H1 (cell line): ENCODE measurements around the gene CDON. TPM values are rescaled to one million over a fixed set of nuclear protein-coding genes. Genes with fewer than 3 reads are reported as not detected.

Experiments used
- CTCF ChIA-PET: fragments of 300-600 bp; sonication (Branson Sonifier 250); formaldehyde crosslinking; loops from one replicate; lab custom pipeline; 2021; ENCODE audit not compliant: partially characterized antibody; lab: Charles Lee
- POLR2A ChIA-PET: fragments of 300-600 bp; sonication (Branson Sonifier 250); formaldehyde crosslinking; loops from one replicate; lab custom pipeline; 2021; ENCODE audit warnings: inconsistent platforms; ENCODE audit not compliant: partially characterized antibody; lab: Charles Lee
- DNase-seq, 2 experiments: peaks; one replicate each; pipeline versions ENCODE4 v3.0.0 to v3.0.0-alpha.2; 2010 to 2022; ENCODE audit warnings: low spot score in 2 of 2, low read depth in 1 of 2, mixed read lengths in 1 of 2
- FAIRE-seq: peaks from 2 replicates; lab custom pipeline; 2011; peaks lifted over from hg19 to GRCh38; lab: Jason Lieb, UNC
- H2AFZ ChIP-seq: 2 replicates; pipeline ENCODE4 v1.8.1; 2012; ENCODE audit warnings: low read length, inconsistent platforms
- H2AK5ac ChIP-seq: 2 replicates; pipeline ENCODE4 v1.6.1; 2013; ENCODE audit warnings: low read depth, low read length
- H2BK120ac ChIP-seq: replicated peaks from 2 replicates; pipeline ENCODE3; 2013; ENCODE audit warnings: low read depth, low read length, inconsistent platforms
- H2BK12ac ChIP-seq: 2 replicates; pipeline ENCODE4 v1.6.1; 2013; ENCODE audit warnings: low read depth, low read length
- H2BK15ac ChIP-seq: 2 replicates; pipeline ENCODE4 v1.6.1; 2013; ENCODE audit warnings: low read length
- H2BK20ac ChIP-seq: 2 replicates; pipeline ENCODE4 v1.6.1; 2013; ENCODE audit warnings: low read length
- H2BK5ac ChIP-seq: 2 replicates; pipeline ENCODE4 v1.6.1; 2013; ENCODE audit warnings: low read depth, low read length
- H3K14ac ChIP-seq: 2 replicates; pipeline ENCODE4 v1.6.1; 2013; ENCODE audit warnings: inconsistent platforms; ENCODE audit not compliant: insufficient read length
- H3K18ac ChIP-seq: 2 replicates; pipeline ENCODE4 v1.6.1; 2013; ENCODE audit warnings: low read length; ENCODE audit errors: extremely low read depth
- H3K23ac ChIP-seq: 2 replicates; pipeline ENCODE4 v1.6.1; 2013; ENCODE audit warnings: inconsistent platforms; ENCODE audit not compliant: insufficient read length
- H3K23me2 ChIP-seq: 2 replicates; pipeline ENCODE4 v1.6.1; 2013; ENCODE audit warnings: low read depth, low read length
- H3K27ac ChIP-seq: 2 replicates; pipeline ENCODE4 v1.6.1; 2011; ENCODE audit warnings: low read depth, low read length, inconsistent platforms
- H3K27me3 ChIP-seq, 4 experiments: replicated peaks in 1 of 4; 1 replicate in 1 of 4; 2 replicates in 3 of 4; pipeline versions ENCODE4 v1.6.1 to v1.8.1; 2011 to 2013; ENCODE audit warnings: low read length in 3 of 4, mild to moderate bottlenecking in 3 of 4, inconsistent platforms in 2 of 4, mixed read lengths in 2 of 4, moderate library complexity in 1 of 4; ENCODE audit not compliant: control insufficient read depth in 3 of 4, insufficient read depth in 3 of 4; ENCODE audit errors: extremely low read depth in 1 of 4
- H3K36me3 ChIP-seq, 4 experiments: 2 replicates each; pipeline versions ENCODE4 v1.6.1 to v1.8.1; 2011 to 2013; ENCODE audit warnings: mild to moderate bottlenecking in 4 of 4, low read length in 3 of 4, moderate library complexity in 2 of 4, control low read depth in 1 of 4, inconsistent platforms in 1 of 4; ENCODE audit not compliant: insufficient read depth in 4 of 4, control insufficient read depth in 2 of 4
- H3K4ac ChIP-seq: replicated peaks from 2 replicates; pipeline ENCODE3; 2013; ENCODE audit warnings: low read length, low read depth, mixed read lengths, inconsistent platforms; ENCODE audit not compliant: insufficient read length
- H3K4me1 ChIP-seq, 4 experiments: replicated peaks in 1 of 4; 1 replicate in 1 of 4; 2 replicates in 3 of 4; pipeline versions ENCODE4 v1.6.1 to v1.8.1; 2011 to 2013; ENCODE audit warnings: low read length in 3 of 4, inconsistent platforms in 2 of 4, mixed read lengths in 1 of 4; ENCODE audit not compliant: insufficient read depth in 4 of 4, control insufficient read depth in 3 of 4
- H3K4me2 ChIP-seq, 2 experiments: 2 replicates each; pipeline versions ENCODE4 v1.6.1 to v1.8.1; 2011 to 2013; ENCODE audit warnings: low read depth in 2 of 2, low read length in 2 of 2, control low read depth in 1 of 2, inconsistent platforms in 1 of 2, mild to moderate bottlenecking in 1 of 2; ENCODE audit not compliant: insufficient read depth in 1 of 2
- H3K4me3 ChIP-seq, 4 experiments: fragments of 200-600, 300-600 bp in 1 of 4; sonication (generic), shearing (Covaris generic), sonication (Bioruptor Twin) in 1 of 4; 2 replicates each; pipeline versions ENCODE4 v1.5.1 to v1.8.1; 2011 to 2016; ENCODE audit warnings: low read length in 4 of 4, low read depth in 3 of 4, control low read depth in 2 of 4, inconsistent platforms in 2 of 4, mild to moderate bottlenecking in 2 of 4, mixed read lengths in 1 of 4, moderate library complexity in 1 of 4; ENCODE audit not compliant: insufficient read depth in 2 of 4; ENCODE audit errors: extremely low read depth in 1 of 4
- H3K56ac ChIP-seq: replicated peaks from 2 replicates; pipeline ENCODE3; 2013; ENCODE audit warnings: low read depth, mild to moderate bottlenecking, mixed read lengths, low read length, inconsistent platforms; ENCODE audit not compliant: insufficient read length
- H3K79me1 ChIP-seq: 2 replicates; pipeline ENCODE4 v1.6.1; 2013; ENCODE audit warnings: low read depth, low read length, control low read depth
- H3K79me2 ChIP-seq, 2 experiments: 2 replicates each; pipeline versions ENCODE4 v1.6.1 to v1.8.1; 2012 to 2013; ENCODE audit warnings: low read length in 2 of 2, mild to moderate bottlenecking in 2 of 2, inconsistent platforms in 1 of 2; ENCODE audit not compliant: insufficient read depth in 2 of 2, control insufficient read depth in 1 of 2
- H3K9ac ChIP-seq, 4 experiments: replicated peaks in 1 of 4; 1 replicate in 1 of 4; 2 replicates in 3 of 4; pipeline versions ENCODE4 v1.6.1 to v1.8.1; 2011 to 2013; ENCODE audit warnings: low read depth in 3 of 4, low read length in 3 of 4, control low read depth in 2 of 4, mild to moderate bottlenecking in 2 of 4, moderate library complexity in 2 of 4, inconsistent platforms in 1 of 4; ENCODE audit errors: extremely low read depth in 1 of 4
- H3K9me3 ChIP-seq, 2 experiments: 2 replicates each; pipeline versions ENCODE4 v1.6.1 to v1.8.1; 2012 to 2013; ENCODE audit warnings: mild to moderate bottlenecking in 2 of 2, moderate library complexity in 2 of 2, control low read depth in 1 of 2, inconsistent platforms in 1 of 2, low read depth in 1 of 2, low read length in 1 of 2, mixed read lengths in 1 of 2; ENCODE audit not compliant: insufficient read depth in 2 of 2
- H4K20me1 ChIP-seq, 2 experiments: replicated peaks in 1 of 2; 2 replicates each; pipeline versions ENCODE3 to v1.8.1; 2011 to 2013; ENCODE audit warnings: inconsistent platforms in 2 of 2, low read length in 2 of 2, mild to moderate bottlenecking in 1 of 2; ENCODE audit not compliant: insufficient read depth in 2 of 2, control insufficient read depth in 1 of 2
- H4K5ac ChIP-seq: 2 replicates; pipeline ENCODE4 v1.6.1; 2013; ENCODE audit warnings: low read length, low read depth, mixed read lengths, inconsistent platforms; ENCODE audit not compliant: insufficient read length
- H4K8ac ChIP-seq: 2 replicates; pipeline ENCODE4 v1.8.0; 2013; ENCODE audit warnings: mild to moderate bottlenecking, moderate library complexity, low read length, inconsistent platforms; ENCODE audit not compliant: insufficient read depth; ENCODE audit errors: extremely low read depth
- H4K91ac ChIP-seq: replicated peaks from 2 replicates; pipeline ENCODE3; 2013; ENCODE audit warnings: low read length, mixed read lengths, inconsistent platforms; ENCODE audit not compliant: insufficient read length
- JUND ChIP-seq: IDR thresholded peaks from 2 replicates; pipeline ENCODE4 v1.6.1; 2011; ENCODE audit warnings: mild to moderate bottlenecking, improper control_type of control experiment, low read length
- MAX ChIP-seq: IDR thresholded peaks from 2 replicates; pipeline ENCODE4 v1.6.1; 2012; ENCODE audit warnings: inconsistent platforms
- WGBS, 2 experiments: shearing (Covaris generic) in 1 of 2; methylation state at CpG; one replicate each; pipeline versions ENCODE4 v1.1.6 to v1.1.7; 2013 to 2015; ENCODE audit warnings: low lambda C conversion rate in 2 of 2, mixed read lengths in 2 of 2, inconsistent platforms in 1 of 2, low coverage in 1 of 2, missing lambda C conversion rate in 1 of 2; ENCODE audit not compliant: insufficient replicate concordance in 2 of 2, insufficient coverage in 1 of 2, insufficient read length in 1 of 2; ENCODE audit errors: extremely low coverage in 1 of 2, missing lambda C conversion rate in 1 of 2; 5-methylcytosine and 5-hydroxymethylcytosine counted together
- polyA plus RNA-seq, 7 experiments: library from polyadenylated mRNA; depleted of rRNA in 3 of 7; stranded (reverse) in 5 of 7; unstranded in 2 of 7; fragments of >200 nt in 5 of 7; fragments of 200-250 nt in 2 of 7; gene quantifications; 1 replicate in 5 of 7; 2 replicates in 1 of 7; 4 replicates in 1 of 7; pipeline versions ENCODE4 v1.2.1 to v1.2.3, GENCODE V29; 2011 to 2013; ENCODE audit warnings: missing spikeins in 2 of 7, mixed read lengths in 2 of 7
- total RNA-seq: library from RNA; stranded (reverse); fragmentation: NEBNext Ultra II Directional; extraction: Animal tissue kit (Norgen Biotek cat#: 25700); gene quantifications from 2 replicates; pipeline ENCODE4 v1.2.1, GENCODE V29; 2021

The CDON gene
- total and polyA plus RNA-seq, 2 of the 8 experiments (the other 6 are each of a cell fraction or from before 2014, with no cell fraction given): 11.0 to 32.5 TPM

- H3K36me3 ChIP-seq: no peaks in the 10 kb centered on the region
- H2BK12ac ChIP-seq: peak overlapping the region; percentile 80; the same call in 1 of the 2 replicates
- no peak overlapping the region for H2AFZ ChIP-seq
- ChIA-PET POLR2A (interaction anchor here (1.2 to 2.1 kb wide), 3 partner anchors 9 to 19 kb away, joined by 3 to 6 read pairs (median 3); no protein-coding TSS in a partner anchor), CTCF (interaction anchor here (1.2 to 6.4 kb wide), 8 partner anchors 8 to 86 kb away, joined by 3 to 42 read pairs (median 4); partner anchors contain the start of gene CDON)
- H2AK5ac ChIP-seq: no peak overlapping the region; the same call in 1 of the 2 replicates
- no peaks in the 10 kb centered on the region for H3K9me3 ChIP-seq
- no peak overlapping the region for H3K23ac ChIP-seq
- H3K4me1 ChIP-seq: peaks cover 7 to 35% (median 18%) of the 10 kb centered on the region in 4 experiments
- no peaks in the 10 kb centered on the region for H3K79me1 ChIP-seq
- H3K56ac ChIP-seq: no peak overlapping the region
- no peak overlapping the region for H3K4me2 ChIP-seq
- no peak overlapping the region for H2BK120ac ChIP-seq
- H2BK15ac ChIP-seq: 0 out of 2 replicates have a peak overlapping the region, but pooled peaks have one; percentile 46
- no peak overlapping the region for H3K4ac ChIP-seq
- H3K79me2 ChIP-seq: no peaks in the 10 kb centered on the region
- WGBS, 2 experiments: 93% methylated on average over 5 of the region's 5 CpGs; no CpG with 5 or more reads in 1 of the 2 experiments
- no peak overlapping the region for H3K14ac ChIP-seq
- TF ChIP-seq MAX (no peak), JUND (no peak)
- H3K18ac ChIP-seq: no peak overlapping the region; the same call in 1 of the 2 replicates
- H4K5ac ChIP-seq: no peak overlapping the region
- peak overlapping the region; percentile 54 for H4K91ac ChIP-seq
- H3K27me3 ChIP-seq: no peaks in the 10 kb centered on the region; a peak in 1 of 7 replicates
- peak overlapping the region; percentile 81 for H2BK5ac ChIP-seq
- no peak for FAIRE-seq
- no peak for DNase-seq
- no peaks in the 10 kb centered on the region for H4K20me1 ChIP-seq
- peak overlapping the region; percentile 98 for H2BK20ac ChIP-seq
- 0 out of 2 replicates have a peak, but pooled peaks cover 3% of the 10 kb centered on the region for H3K23me2 ChIP-seq
- H3K27ac ChIP-seq: no peak overlapping the region
- no peak overlapping the region for H3K9ac ChIP-seq
- H4K8ac ChIP-seq: no peak overlapping the region
- H3K4me3 ChIP-seq: no peak overlapping the region
Measured at GRCh38 chr11:126101930-126102283, 39.2 kb upstream of the CDON start.
